Measurements from ENCODE around the gene MYCT1. TPM values are rescaled to one million over a fixed set of nuclear protein-coding genes. Genes with fewer than 3 reads are reported as not detected.

MYCT1 gene
- total and polyA plus RNA-seq, 2 of the 8 experiments (the other 6 are each of a cell fraction or from before 2014, with no cell fraction given): 0.39 to 3.3 TPM

DNA sequence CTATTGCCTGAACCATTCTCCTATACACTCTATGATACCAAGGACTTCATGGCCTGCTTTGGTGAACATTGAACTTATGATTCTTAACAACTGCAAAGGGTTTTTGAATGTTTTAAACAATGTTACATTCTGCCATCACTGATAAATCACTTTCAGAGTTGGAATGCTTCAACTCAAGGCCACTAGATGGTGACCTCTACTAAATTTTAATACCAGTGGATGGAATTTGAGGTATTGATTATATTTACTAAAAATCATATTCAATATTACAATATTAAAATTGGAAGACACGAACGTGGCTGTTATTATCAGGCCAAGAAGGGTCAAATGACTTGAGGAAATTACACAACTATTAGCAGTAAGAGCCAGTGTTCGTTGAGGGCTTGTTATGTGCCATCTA is 18.6 kb downstream of the MYCT1 start:
- Histone ChIP-seq H3K4me1 (replicated peaks in 1 of 4; ENCODE audit: control insufficient read depth in 3 of 4, insufficient read depth in 4 of 4, low read length in 3 of 4) (no peaks in the 10 kb centered on the region), H2AFZ (ENCODE audit: low read length) (no peak overlapping the region), H4K8ac (ENCODE audit: extremely low read depth, insufficient read depth, low read length) (no peak overlapping the region), H4K5ac (ENCODE audit: insufficient read length, low read depth, low read length) (no peak overlapping the region), H4K91ac (replicated peaks; ENCODE audit: insufficient read length, low read length) (no peak overlapping the region), H3K18ac (ENCODE audit: extremely low read depth, low read length) (no peak overlapping the region), H4K20me1 (replicated peaks in 1 of 2; ENCODE audit: control insufficient read depth in 1 of 2, insufficient read depth in 2 of 2, low read length in 2 of 2) (no peaks in the 10 kb centered on the region), H3K36me3 (ENCODE audit: control insufficient read depth in 2 of 4, insufficient read depth in 4 of 4, low read length in 3 of 4) (no peaks in the 10 kb centered on the region), H3K27me3 (replicated peaks in 1 of 4; ENCODE audit: control insufficient read depth in 3 of 4, extremely low read depth in 1 of 4, insufficient read depth in 3 of 4, low read length in 3 of 4) (no peaks in the 10 kb centered on the region), H2BK5ac (ENCODE audit: low read depth, low read length) (no peak overlapping the region), H2BK20ac (ENCODE audit: low read length) (no peak overlapping the region), H3K14ac (ENCODE audit: insufficient read length) (no peak overlapping the region), H3K4me3 (ENCODE audit: extremely low read depth in 1 of 4, insufficient read depth in 2 of 4, low read depth in 3 of 4, low read length in 4 of 4) (no peak overlapping the region), H2BK15ac (ENCODE audit: low read length) (no peak overlapping the region), H2BK120ac (replicated peaks; ENCODE audit: low read depth, low read length) (no peak overlapping the region), H3K9ac (replicated peaks in 1 of 4; ENCODE audit: extremely low read depth in 1 of 4, low read depth in 3 of 4, low read length in 3 of 4) (no peak overlapping the region), H3K79me1 (ENCODE audit: low read depth, low read length) (no peaks in the 10 kb centered on the region), H3K56ac (replicated peaks; ENCODE audit: insufficient read length, low read depth, low read length) (no peak overlapping the region), H3K23me2 (ENCODE audit: low read depth, low read length) (no peaks in the 10 kb centered on the region), H3K4ac (replicated peaks; ENCODE audit: insufficient read length, low read depth, low read length) (no peak overlapping the region), H3K27ac (ENCODE audit: low read depth, low read length) (no peak overlapping the region), H3K79me2 (ENCODE audit: control insufficient read depth in 1 of 2, insufficient read depth in 2 of 2, low read length in 2 of 2) (no peaks in the 10 kb centered on the region), H3K9me3 (ENCODE audit: insufficient read depth in 2 of 2, low read depth in 1 of 2, low read length in 1 of 2) (no peaks in the 10 kb centered on the region), H2BK12ac (ENCODE audit: low read depth, low read length) (no peak overlapping the region), H3K23ac (ENCODE audit: insufficient read length) (no peak overlapping the region), H3K4me2 (ENCODE audit: insufficient read depth in 1 of 2, low read depth in 2 of 2, low read length in 2 of 2) (no peak overlapping the region), H2AK5ac (ENCODE audit: low read depth, low read length) (no peak overlapping the region)
- CTCF ChIA-PET (ENCODE audit: partially characterized antibody): interaction anchor here (1.2 to 1.5 kb wide), 4 partner anchors 14 to 235 kb away, joined by 3 to 6 read pairs (median 4); no protein-coding TSS in a partner anchor
- TF ChIP-seq, protein P1, sequence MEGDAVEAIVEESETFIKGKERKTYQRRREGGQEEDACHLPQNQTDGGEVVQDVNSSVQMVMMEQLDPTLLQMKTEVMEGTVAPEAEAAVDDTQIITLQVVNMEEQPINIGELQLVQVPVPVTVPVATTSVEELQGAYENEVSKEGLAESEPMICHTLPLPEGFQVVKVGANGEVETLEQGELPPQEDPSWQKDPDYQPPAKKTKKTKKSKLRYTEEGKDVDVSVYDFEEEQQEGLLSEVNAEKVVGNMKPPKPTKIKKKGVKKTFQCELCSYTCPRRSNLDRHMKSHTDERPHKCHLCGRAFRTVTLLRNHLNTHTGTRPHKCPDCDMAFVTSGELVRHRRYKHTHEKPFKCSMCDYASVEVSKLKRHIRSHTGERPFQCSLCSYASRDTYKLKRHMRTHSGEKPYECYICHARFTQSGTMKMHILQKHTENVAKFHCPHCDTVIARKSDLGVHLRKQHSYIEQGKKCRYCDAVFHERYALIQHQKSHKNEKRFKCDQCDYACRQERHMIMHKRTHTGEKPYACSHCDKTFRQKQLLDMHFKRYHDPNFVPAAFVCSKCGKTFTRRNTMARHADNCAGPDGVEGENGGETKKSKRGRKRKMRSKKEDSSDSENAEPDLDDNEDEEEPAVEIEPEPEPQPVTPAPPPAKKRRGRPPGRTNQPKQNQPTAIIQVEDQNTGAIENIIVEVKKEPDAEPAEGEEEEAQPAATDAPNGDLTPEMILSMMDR (IDR thresholded peaks at IDR 0.05; ENCODE audit: control extremely low read depth in 1 of 3, insufficient read depth in 1 of 3, low read depth in 1 of 3, low read length in 3 of 3): peak in 1 of 3 experiments; percentile 15; a peak in 1 of 4 replicates
- TF ChIP-seq EZH2 (IDR thresholded peaks at IDR 0.05; ENCODE audit: low read depth, low read length, severe bottlenecking): no peak
- peak; percentile 41 to 46 for TF ChIP-seq RAD21 (IDR thresholded peaks at IDR 0.05 in 1 of 2, conservative IDR thresholded peaks at IDR 0.05 in 1 of 2; ENCODE audit: low read depth in 2 of 2, low read length in 2 of 2)
- WGBS, 2 experiments (ENCODE audit: extremely low coverage in 1 of 2, insufficient coverage in 1 of 2, insufficient read length in 1 of 2, insufficient replicate concordance in 2 of 2, low coverage in 1 of 2, low lambda C conversion rate in 2 of 2, missing lambda C conversion rate in 1 of 2): 72% methylated on average over 3 of the region's 3 CpGs; no CpG with 5 or more reads in 1 of the 2 experiments
- DNase-seq (ENCODE audit: low read depth in 1 of 2, low spot score in 2 of 2) (no peak), FAIRE-seq (no peak)
- POLR2A ChIA-PET (ENCODE audit: partially characterized antibody): no interaction called here
